ENCODE results near the gene UGT1A5.

- TF ChIP-seq CTCF (IDR thresholded peaks at IDR 0.05) = no peak
- no peak for TF ChIP-seq EZH2 (IDR thresholded peaks at IDR 0.05)
- TF ChIP-seq EZH2phosphoT487 (IDR thresholded peaks at IDR 0.05) = no peak
Observed at GRCh38 chr2:233780771-233781170, 68.1 kb downstream of the UGT1A5 start.

All from neural progenitor cell (in vitro differentiated cells).